ENCODE measurements around the gene ZBTB5.

GRCh38 chr9:37474438-37474837 is 9.2 kb upstream of the ZBTB5 start:
- TF ChIP-seq L3MBTL2 (conservative IDR thresholded peaks at IDR 0.05), result no peak
- TF ChIP-seq NFRKB (IDR thresholded peaks at IDR 0.05), result no peak
- no peak for TF ChIP-seq LEF1 (IDR thresholded peaks at IDR 0.05; ENCODE audit: borderline replicate concordance)
- no peak for TF ChIP-seq FOXM1 (IDR thresholded peaks at IDR 0.05; ENCODE audit: borderline replicate concordance)
- TF ChIP-seq ZNF384 (IDR thresholded peaks at IDR 0.05), result no peak
- TF ChIP-seq PKNOX1 (IDR thresholded peaks at IDR 0.05), result no peak
- TF ChIP-seq SUZ12 (IDR thresholded peaks at IDR 0.05), result no peak
- TF ChIP-seq SP1 (IDR thresholded peaks at IDR 0.05), result no peak
- TF ChIP-seq BHLHE40 (IDR thresholded peaks at IDR 0.05; ENCODE audit: borderline replicate concordance), result no peak
- no peak for TF ChIP-seq HDGF (IDR thresholded peaks at IDR 0.05; ENCODE audit: borderline replicate concordance)
- TF ChIP-seq FOXK2 (IDR thresholded peaks at IDR 0.05), result no peak
- TF ChIP-seq FOXA1 (IDR thresholded peaks at IDR 0.05), result no peak
